HG03571 (cell line): ENCODE measurements around the gene RAB30.

ENCODE experiments used
- ATAC-seq: cut with Tn5 transposase; IDR thresholded peaks from one replicate; pipeline ENCODE4 v1.9.1; 2021; ENCODE audit not compliant: unreplicated experiment

RAB30 gene

GRCh38 chr11:83070731-83071566 lies 748 bp downstream of the RAB30 start:
- no peak for ATAC-seq

GRCh38 chr11:83070044-83070701 lies 1.5 kb downstream of the RAB30 start:
- no peak for ATAC-seq

GRCh38 chr11:83069441-83070043 lies 2.2 kb downstream of the RAB30 start:
- ATAC-seq = no peak

DNA sequence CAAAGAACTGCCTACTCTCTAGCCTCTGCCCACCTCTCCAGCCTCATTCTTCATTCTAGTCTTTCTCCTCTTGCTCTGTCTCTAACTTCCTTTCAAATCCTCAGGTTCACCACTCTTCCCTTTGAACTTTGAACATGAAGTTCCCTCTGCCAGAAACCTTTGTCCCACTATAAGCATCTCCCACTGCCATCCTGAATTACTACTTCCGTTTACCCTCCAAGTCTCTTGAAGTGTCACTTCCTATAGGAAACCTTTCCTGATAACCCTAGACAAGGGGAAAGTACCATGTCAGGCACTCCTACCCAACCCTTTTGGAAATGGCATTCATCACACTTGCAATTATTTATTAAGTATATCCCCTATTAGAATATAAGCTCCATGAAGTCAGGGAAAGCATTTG lies 3.1 kb downstream of the RAB30 start:
- ATAC-seq = no peak

- ATAC-seq = no peak
Measured at GRCh38 chr11:83064011-83064410, 7.7 kb downstream of the RAB30 start.

- peak; percentile 65 for ATAC-seq
Measured at GRCh38 chr11:83063073-83063754, 8.5 kb downstream of the RAB30 start.

GRCh38 chr11:83061883-83062282 lies 9.8 kb downstream of the RAB30 start:
- peak; percentile 61 for ATAC-seq

GRCh38 chr11:83060965-83061364 lies 10.7 kb downstream of the RAB30 start:
- no peak for ATAC-seq

- ATAC-seq = no peak
Measured at GRCh38 chr11:83057721-83058120, 14.0 kb downstream of the RAB30 start.

DNA sequence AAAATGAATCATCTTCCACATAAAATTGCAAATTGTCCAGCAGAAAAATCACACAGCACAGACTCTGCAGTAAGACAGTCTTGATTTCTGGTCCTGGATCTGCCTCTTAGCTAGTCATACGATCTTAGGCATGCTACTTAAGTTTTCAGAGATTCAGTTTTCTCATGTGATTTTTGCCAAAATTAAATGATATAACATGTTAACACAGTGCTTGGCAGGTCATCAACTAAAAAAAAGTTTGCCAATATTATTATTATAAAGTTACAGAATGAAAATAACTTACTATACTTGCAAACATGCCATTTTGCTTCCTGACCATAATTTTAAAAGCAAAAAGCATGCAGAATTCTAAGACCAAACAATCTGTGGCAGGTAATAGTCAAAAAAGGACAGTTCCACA lies 15.1 kb downstream of the RAB30 start:
- ATAC-seq = no peak

GRCh38 chr11:83056204-83056603 lies 15.5 kb downstream of the RAB30 start:
- no peak for ATAC-seq

DNA sequence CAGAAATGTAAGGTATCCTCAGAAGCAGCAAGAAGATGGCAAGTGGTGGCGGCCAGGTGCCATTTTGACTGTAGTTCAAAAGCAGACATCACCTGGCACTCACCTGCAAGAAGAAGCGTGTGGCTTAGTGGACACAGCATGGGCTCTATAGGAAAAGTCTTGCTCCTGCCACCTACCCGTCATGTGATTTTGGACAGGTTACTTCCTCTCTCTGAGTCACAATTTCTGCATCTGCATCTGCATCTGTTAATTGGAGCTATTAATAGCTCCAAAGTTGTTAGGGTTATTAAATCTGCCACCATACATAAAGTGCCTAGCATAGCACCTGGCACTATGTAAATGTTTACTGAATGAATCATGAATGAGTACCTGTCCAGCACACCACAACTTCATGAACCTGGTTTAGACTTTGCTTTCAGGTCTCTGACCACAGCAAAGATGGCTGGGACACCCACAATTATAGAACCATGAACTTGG lies 16.8 kb downstream of the RAB30 start:
- ATAC-seq = peak; percentile 36

DNA sequence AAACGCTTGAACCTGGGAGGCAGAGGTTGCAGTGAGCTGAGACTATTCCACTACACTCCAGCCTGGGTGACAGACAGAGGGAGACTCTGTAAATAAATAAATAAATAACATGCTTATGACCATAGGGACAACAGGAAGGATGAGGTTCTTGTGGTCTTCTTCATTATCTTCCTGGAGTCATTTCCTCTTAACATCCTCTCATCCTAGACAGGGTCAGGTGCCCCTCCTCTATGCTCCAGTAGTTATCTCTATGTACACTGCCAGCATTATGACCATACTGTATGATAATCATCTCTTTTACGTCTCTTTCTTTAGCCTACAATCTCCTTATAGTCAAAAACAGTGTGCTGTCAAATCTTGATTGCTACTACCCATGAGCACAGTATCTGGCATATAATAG lies 17.7 kb downstream of the RAB30 start:
- ATAC-seq = peak; percentile 83

DNA sequence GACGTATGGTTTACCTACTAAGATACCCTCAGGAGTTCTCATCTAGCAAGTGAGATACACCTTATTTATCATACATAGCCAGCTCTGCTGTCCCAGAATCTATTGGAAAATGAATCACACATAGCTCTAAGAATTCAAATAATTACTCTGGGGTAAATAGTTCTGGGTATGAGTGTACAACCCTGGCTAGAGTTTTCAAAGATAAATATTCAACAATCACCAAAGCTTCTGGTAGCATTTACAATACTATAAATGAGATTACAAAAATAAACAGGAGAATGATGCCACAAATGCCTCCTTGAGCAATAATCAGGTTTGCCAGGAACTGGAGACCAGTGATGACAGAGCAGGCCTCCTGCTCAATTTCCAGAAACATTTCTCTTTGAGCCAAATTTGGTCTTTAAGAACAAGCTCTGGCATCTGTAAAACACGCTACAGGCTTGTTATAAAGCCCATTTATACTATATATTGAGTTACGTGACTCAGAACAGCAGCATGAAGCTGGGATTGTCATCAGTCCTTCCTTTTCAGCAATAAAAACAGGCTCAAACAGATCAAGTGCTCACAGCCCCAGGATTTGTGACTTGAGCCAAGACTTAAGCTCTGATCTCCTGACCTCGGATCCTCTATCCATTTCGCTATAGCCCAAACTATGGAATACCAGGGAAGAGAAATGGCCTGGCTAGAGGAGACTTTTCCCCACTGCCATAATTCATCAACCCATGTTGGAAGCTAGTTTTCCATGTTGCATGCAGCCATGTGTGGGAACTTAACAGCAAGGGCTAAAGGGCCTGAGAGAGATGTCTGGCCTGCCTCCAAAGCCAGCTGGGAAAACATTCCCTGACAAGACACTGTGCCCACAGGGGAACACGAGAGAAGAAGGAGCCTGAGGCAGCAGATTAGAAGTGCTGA lies 19.7 kb downstream of the RAB30 start:
- ATAC-seq = no peak

DNA sequence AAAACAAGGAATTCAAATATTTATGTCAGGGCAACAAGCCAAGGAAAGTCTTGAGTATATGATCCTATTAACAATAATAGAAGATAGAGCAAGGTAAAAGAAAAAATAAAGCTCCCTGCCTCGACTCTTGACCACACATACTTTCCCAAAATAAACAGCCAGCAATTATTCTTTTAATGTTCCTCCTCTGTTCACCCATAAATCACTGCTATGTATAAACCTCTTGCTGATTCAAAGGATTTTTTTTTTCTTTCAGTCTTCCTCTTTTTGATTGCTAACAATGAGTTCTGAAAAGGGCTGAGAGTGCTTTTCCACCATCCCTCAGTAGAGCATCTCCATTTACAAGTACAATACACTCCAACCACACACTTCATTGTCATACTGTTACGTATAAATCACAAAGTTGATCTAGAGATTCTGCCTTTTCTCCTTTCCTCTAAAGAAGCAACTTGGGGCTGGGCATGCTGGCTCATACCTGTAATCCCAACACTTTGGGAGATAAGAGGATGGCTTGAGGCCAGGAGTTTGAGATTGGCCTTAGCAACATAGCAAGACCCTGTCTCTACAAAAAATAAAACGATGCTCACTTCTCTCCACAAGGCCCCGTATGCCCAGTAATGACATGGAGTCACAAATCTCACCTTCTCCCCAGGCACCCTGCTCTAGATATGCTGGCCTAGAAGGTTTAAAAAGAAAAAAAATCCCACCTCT lies 24.0 kb downstream of the RAB30 start:
- no peak for ATAC-seq

- no peak for ATAC-seq
Measured at GRCh38 chr11:83046621-83047172, 25.0 kb downstream of the RAB30 start.

DNA sequence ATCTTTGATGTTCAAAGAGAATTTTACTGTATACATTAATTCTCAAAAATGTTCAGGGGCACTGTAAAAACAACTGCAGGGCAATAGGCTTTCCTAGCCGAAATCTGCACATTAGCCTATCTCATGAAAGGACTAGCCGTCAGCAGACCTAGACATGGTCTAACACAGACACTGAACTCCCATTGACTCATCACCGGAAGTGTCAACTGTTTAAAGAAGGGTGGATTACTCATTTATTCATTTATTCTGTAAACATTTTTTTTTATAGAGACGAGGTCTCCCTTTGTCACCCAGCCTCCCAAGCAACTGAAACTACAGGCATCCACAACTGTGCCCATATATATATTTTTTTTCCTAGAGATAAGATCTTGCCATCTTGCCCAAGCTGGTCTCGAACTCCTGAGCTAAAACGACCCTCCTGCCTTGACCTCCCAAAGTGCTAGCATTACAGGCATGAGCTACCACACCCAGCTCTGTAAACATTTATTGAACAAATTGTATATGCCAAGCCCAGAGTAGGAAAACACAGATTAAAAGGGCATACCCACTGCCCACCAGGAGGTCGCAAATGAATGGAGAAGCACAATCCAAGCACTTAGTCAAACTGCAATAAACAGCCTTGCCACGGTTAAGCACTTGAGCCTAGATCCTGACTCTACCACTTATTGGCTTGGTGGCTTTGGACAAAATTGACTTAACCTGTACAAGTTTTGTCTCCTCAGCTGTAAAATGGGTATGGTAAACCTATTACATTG lies 26.6 kb downstream of the RAB30 start:
- peak; percentile 91 for ATAC-seq

GRCh38 chr11:83042964-83043711 lies 28.6 kb downstream of the RAB30 start:
- no peak for ATAC-seq
